ENCODE results near the gene TFDP1.

DNA sequence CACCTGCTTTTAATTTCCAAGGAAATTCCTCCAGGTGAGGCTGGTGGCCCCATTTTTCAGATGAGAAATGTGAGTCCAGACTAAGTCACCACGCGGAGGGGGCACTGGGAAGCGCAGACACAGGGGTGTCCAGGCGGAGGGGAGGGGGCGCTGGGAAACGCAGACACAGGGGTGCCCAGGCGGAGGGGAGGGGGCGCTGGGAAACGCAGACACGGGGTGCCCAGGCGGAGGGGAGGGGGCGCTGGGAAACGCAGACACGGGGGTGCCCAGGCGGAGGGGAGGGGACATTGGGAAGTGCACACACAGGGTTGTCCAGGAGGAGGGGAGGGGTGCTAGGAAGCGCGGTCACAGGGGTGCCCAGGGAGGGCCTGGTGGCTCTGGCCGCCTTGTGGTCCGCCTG is 86.0 kb downstream of the TFDP1 start:
- TF ChIP-seq, protein P1, sequence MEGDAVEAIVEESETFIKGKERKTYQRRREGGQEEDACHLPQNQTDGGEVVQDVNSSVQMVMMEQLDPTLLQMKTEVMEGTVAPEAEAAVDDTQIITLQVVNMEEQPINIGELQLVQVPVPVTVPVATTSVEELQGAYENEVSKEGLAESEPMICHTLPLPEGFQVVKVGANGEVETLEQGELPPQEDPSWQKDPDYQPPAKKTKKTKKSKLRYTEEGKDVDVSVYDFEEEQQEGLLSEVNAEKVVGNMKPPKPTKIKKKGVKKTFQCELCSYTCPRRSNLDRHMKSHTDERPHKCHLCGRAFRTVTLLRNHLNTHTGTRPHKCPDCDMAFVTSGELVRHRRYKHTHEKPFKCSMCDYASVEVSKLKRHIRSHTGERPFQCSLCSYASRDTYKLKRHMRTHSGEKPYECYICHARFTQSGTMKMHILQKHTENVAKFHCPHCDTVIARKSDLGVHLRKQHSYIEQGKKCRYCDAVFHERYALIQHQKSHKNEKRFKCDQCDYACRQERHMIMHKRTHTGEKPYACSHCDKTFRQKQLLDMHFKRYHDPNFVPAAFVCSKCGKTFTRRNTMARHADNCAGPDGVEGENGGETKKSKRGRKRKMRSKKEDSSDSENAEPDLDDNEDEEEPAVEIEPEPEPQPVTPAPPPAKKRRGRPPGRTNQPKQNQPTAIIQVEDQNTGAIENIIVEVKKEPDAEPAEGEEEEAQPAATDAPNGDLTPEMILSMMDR (IDR thresholded peaks at IDR 0.05), result no peak
- TF ChIP-seq POLR2AphosphoS5 (IDR thresholded peaks at IDR 0.05) (no peak), EP300 (IDR thresholded peaks at IDR 0.05) (no peak)
